ENCODE data around the gene LILRB4. TPM values are rescaled to one million over a fixed set of nuclear protein-coding genes. Genes with fewer than 3 reads are reported as not detected.

Gene LILRB4
- total RNA-seq, 1 experiment from 2014 or later = not detected

DNA sequence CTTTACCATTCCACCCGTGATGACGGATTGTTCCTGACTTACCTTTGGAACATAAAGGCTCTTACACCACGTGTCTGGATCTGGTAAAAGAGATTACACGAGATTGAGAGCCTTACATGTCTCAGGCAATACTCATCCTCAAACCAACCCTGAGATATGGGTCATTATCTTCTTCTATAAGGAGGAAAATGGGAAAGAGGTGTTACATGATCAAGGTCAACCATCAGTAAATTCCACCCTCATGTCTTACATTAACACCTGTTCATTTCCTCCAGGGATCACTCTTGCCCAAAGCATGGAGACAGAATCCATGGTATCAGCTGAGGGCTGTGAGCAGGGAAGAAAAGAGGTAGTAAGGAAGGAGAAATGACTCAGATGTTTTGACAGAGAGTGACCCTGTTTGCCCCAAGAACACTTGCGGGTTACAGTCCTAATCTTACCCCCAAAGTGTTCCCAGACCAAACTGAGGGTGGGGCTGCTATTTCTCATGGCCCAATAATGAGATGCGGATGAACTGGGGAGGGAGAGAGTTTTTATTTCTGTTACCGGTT, 19.6 kb downstream of the LILRB4 start:
- no peak for DNase-seq (ENCODE audit: low spot score)
- no TSS peak for BruUV-seq (replicated peaks)
- ChIA-PET CTCF (interaction anchor here (0.6 to 0.7 kb wide), 2 partner anchors 20 to 347 kb away, joined by 3 to 4 read pairs; no protein-coding TSS in a partner anchor), POLR2A (ENCODE audit: low non-redundant PET) (no interaction called here)
- Histone ChIP-seq H3K36me3 (ENCODE audit: insufficient read depth, low read length, poor library complexity, severe bottlenecking) (no peaks in the 10 kb centered on the region), H3K27me3 (replicated peaks; ENCODE audit: insufficient read depth, low read depth, low read length, poor library complexity) (peaks cover 37% of the 10 kb centered on the region), H3K4me1 (ENCODE audit: insufficient read depth, low read length, poor library complexity, severe bottlenecking) (no peaks in the 10 kb centered on the region), H3K9me3 (ENCODE audit: low read depth, low read length, poor library complexity, severe bottlenecking) (no peaks in the 10 kb centered on the region), H3K27ac (ENCODE audit: low read depth, low read length, poor library complexity, severe bottlenecking) (no peak overlapping the region), H3K4me3 (ENCODE audit: low read depth, low read length, poor library complexity, severe bottlenecking) (no peak overlapping the region)
- intact Hi-C loops (cut with micrococcal nuclease; ENCODE audit: unreplicated experiment) = no loop called here
- TF ChIP-seq, protein P1, sequence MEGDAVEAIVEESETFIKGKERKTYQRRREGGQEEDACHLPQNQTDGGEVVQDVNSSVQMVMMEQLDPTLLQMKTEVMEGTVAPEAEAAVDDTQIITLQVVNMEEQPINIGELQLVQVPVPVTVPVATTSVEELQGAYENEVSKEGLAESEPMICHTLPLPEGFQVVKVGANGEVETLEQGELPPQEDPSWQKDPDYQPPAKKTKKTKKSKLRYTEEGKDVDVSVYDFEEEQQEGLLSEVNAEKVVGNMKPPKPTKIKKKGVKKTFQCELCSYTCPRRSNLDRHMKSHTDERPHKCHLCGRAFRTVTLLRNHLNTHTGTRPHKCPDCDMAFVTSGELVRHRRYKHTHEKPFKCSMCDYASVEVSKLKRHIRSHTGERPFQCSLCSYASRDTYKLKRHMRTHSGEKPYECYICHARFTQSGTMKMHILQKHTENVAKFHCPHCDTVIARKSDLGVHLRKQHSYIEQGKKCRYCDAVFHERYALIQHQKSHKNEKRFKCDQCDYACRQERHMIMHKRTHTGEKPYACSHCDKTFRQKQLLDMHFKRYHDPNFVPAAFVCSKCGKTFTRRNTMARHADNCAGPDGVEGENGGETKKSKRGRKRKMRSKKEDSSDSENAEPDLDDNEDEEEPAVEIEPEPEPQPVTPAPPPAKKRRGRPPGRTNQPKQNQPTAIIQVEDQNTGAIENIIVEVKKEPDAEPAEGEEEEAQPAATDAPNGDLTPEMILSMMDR (conservative IDR thresholded peaks at IDR 0.05; ENCODE audit: low read depth, low read length) = no peak
- TF ChIP-seq EZH2 (IDR thresholded peaks at IDR 0.05; ENCODE audit: borderline replicate concordance, low read depth, low read length, poor library complexity, severe bottlenecking) = no peak

DNA sequence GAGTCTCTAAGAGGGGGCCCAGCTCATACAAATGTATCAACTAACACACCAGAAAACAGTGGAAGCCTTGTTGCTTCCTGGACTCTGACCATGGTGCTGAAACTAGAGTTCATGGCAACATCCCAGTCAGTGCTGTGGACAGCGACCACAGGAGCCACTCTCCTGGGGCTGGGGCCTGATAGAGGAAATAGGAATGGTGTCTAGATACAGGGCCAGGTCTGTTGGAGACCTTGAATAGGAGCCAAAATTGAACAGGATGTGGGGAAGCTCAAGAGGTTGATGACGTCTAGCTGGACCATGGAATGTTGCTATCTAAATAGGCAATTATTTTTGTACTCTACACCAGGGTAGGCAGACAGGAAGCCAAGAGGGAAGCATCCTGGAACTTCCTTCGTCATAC, 21.7 kb downstream of the LILRB4 start:
- H3K27ac ChIP-seq (ENCODE audit: low read depth, low read length, poor library complexity, severe bottlenecking) = no peak overlapping the region
- ChIA-PET POLR2A (ENCODE audit: low non-redundant PET) (no interaction called here), CTCF (interaction anchor here (0.6 to 0.7 kb wide), 2 partner anchors 224 to 462 kb away, joined by 3 read pairs; no protein-coding TSS in a partner anchor)
- intact Hi-C loops (cut with micrococcal nuclease; ENCODE audit: unreplicated experiment) = no loop called here
- no peaks in the 10 kb centered on the region for H3K4me1 ChIP-seq (ENCODE audit: insufficient read depth, low read length, poor library complexity, severe bottlenecking)
- H3K4me3 ChIP-seq (ENCODE audit: low read depth, low read length, poor library complexity, severe bottlenecking) = no peak overlapping the region
- H3K36me3 ChIP-seq (ENCODE audit: insufficient read depth, low read length, poor library complexity, severe bottlenecking) = no peaks in the 10 kb centered on the region
- BruUV-seq (replicated peaks) = no TSS peak
- H3K27me3 ChIP-seq (replicated peaks; ENCODE audit: insufficient read depth, low read depth, low read length, poor library complexity) = peaks cover 42% of the 10 kb centered on the region
- peak; percentile 55 for DNase-seq (ENCODE audit: low spot score)
- no peaks in the 10 kb centered on the region for H3K9me3 ChIP-seq (ENCODE audit: low read depth, low read length, poor library complexity, severe bottlenecking)
- TF ChIP-seq EZH2 (IDR thresholded peaks at IDR 0.05; ENCODE audit: borderline replicate concordance, low read depth, low read length, poor library complexity, severe bottlenecking) = no peak
- TF ChIP-seq, protein P1 (conservative IDR thresholded peaks at IDR 0.05; ENCODE audit: low read depth, low read length) = no peak

- DNase-seq (ENCODE audit: low spot score) = no peak
- POLR2A ChIA-PET (ENCODE audit: low non-redundant PET) = no interaction called here
- TF ChIP-seq EZH2 (IDR thresholded peaks at IDR 0.05; ENCODE audit: borderline replicate concordance, low read depth, low read length, poor library complexity, severe bottlenecking) = no peak
- TF ChIP-seq, protein P1 (conservative IDR thresholded peaks at IDR 0.05; ENCODE audit: low read depth, low read length) = no peak
- Histone ChIP-seq H3K4me3 (ENCODE audit: low read depth, low read length, poor library complexity, severe bottlenecking) (no peak overlapping the region), H3K9me3 (ENCODE audit: low read depth, low read length, poor library complexity, severe bottlenecking) (no peaks in the 10 kb centered on the region), H3K27ac (ENCODE audit: low read depth, low read length, poor library complexity, severe bottlenecking) (no peak overlapping the region), H3K27me3 (replicated peaks; ENCODE audit: insufficient read depth, low read depth, low read length, poor library complexity) (peaks cover 44% of the 10 kb centered on the region), H3K4me1 (ENCODE audit: insufficient read depth, low read length, poor library complexity, severe bottlenecking) (no peaks in the 10 kb centered on the region), H3K36me3 (ENCODE audit: insufficient read depth, low read length, poor library complexity, severe bottlenecking) (no peaks in the 10 kb centered on the region)
- BruUV-seq (replicated peaks) = no TSS peak
- CTCF ChIA-PET = no interaction called here
- intact Hi-C loops (cut with micrococcal nuclease; ENCODE audit: unreplicated experiment) = no loop called here
Measured at GRCh38 chr19:54691582-54692297, 29.0 kb downstream of the LILRB4 start.

All from A673 (cell line).